Psoas muscle (tissue), 8 donors: ENCODE results near the gene SLC38A1. TPM values are rescaled to one million over a fixed set of nuclear protein-coding genes. Genes with fewer than 3 reads are reported as not detected.

Source experiments
- ATAC-seq, 4 donors: fragments of 200-7000 bp; cut with Tn5 transposase; one replicate each; pipeline ENCODE4 v1.9.1; 2020; ENCODE audit warnings: moderate library complexity in 3 of 4, mild to moderate bottlenecking in 2 of 4
- DNase-seq, 2 donors: peaks; one replicate each; pipeline ENCODE4 v3.0.0-alpha.2; 2020
- H3K27ac ChIP-seq: fragments of 200-600 bp; one replicate; pipeline ENCODE4 v1.8.0; 2022
- H3K27me3 ChIP-seq, 3 donors: fragments of 200-600 bp in 1 of 3; one replicate each; pipeline versions ENCODE4 v1.6.1 to v1.8.0; 2013 to 2022; ENCODE audit warnings: low read length in 2 of 3, mild to moderate bottlenecking in 2 of 3, moderate library complexity in 1 of 3; ENCODE audit not compliant: insufficient read depth in 3 of 3
- H3K36me3 ChIP-seq, 2 donors: fragments of 200-600 bp in 1 of 2; one replicate each; pipeline versions ENCODE4 v1.6.1 to v1.8.0; 2013 to 2022; ENCODE audit warnings: low read depth in 1 of 2, mild to moderate bottlenecking in 1 of 2, moderate library complexity in 1 of 2; ENCODE audit not compliant: insufficient read depth in 1 of 2
- H3K4me1 ChIP-seq: fragments of 200-600 bp; one replicate; pipeline ENCODE4 v1.8.0; 2022
- H3K4me3 ChIP-seq: fragments of 200-600 bp; one replicate; pipeline ENCODE4 v1.8.0; 2022; ENCODE audit warnings: mild to moderate bottlenecking
- H3K9me3 ChIP-seq: fragments of 200-600 bp; one replicate; pipeline ENCODE4 v1.8.0; 2022
- WGBS, 3 donors: extraction: QIAGEN DNeasy Blood & Tissue Kit; methylation state at CpG; one replicate each; pipeline versions ENCODE4 v1.1.6 to v1.1.7; 2013; 5-methylcytosine and 5-hydroxymethylcytosine counted together
- intact Hi-C, 2 donors: fragments of 100-400 bp; cut with DNase I; formaldehyde crosslinking; loops; one replicate each; pipeline versions ENCODE4 v1.11.0 to v1.14.2; 2022
- polyA plus RNA-seq, 3 donors: library from polyadenylated mRNA; stranded (reverse); fragments of 200-250 nt; gene quantifications; one replicate each; pipeline ENCODE4 v1.2.3, GENCODE V29; 2013
- total RNA-seq, 4 donors: library from RNA; stranded (reverse); fragmentation: NEBNext Ultra II Directional in 2 of 4; extraction: Animal tissue kit (Norgen Biotek cat#: 25700) in 2 of 4; gene quantifications; one replicate each; pipeline versions ENCODE4 v1.2.1 to v1.2.4, GENCODE V29; 2021 to 2023
- TF ChIP-seq, protein P1 (sequence below): fragments of 200-600 bp; IDR thresholded peaks from one replicate; pipeline ENCODE4 v1.8.0; 2022; ENCODE audit warnings: antibody characterized with exemption
- donor health status: healthy with polysubstance abuse.
- donor health status: DM: no; HTN: no; CAD: no; lungs with moderate emphysema.
- donor health status: Bipolar disorder and iron deficiency.
- donor health status: healthy.
- donor health status: DM: yes; HTN: yes; CAD: no.
- donor health status: DM: no; HTN: no; CAD: no.
- donor health status: DM: no; HTN: no; CAD: no.
- donor health status: DM: yes; HTN: yes; CAD: no.

SLC38A1 gene
- total and polyA plus RNA-seq, 7 donors: 17.3 to 338 (median 50.6) TPM

DNA sequence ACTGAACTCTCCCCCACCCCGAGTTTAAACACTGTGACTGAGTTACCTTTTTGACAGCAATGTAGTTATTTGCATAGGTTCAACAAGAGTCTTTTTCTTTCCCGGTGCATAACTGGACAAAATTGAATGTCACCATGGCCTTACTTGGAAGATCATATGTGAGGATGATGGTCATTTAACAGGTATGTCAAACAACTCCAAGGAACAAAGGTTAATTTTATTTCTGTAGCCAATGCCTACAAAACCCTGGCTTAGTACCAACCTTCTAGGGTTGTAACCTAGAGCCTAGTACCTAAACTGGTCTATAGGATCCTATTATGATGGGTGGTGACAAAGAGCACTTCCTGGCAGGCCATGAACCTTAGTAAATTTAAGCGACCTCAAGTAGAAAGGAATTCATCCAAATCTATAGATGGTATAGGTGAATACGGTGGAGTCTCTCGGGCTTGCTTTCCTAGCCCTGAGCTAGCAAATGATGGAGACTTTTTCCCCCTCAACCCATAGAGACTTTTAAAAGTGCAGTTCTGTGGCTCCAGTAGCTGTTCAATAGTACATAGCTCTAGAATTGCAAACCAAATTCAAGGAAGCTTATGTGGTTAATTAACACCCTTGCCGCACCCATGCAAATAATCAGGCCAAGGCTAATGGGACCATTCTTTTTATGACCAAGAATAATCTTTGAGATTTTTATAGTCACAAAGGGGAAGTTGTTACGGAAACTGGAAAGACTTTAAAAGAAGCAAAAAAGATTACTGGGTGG lies 89.0 kb downstream of the SLC38A1 start:
- DNase-seq (no peak), ATAC-seq (no peak)
- WGBS, 3 donors: 87 to 92% (median 90%) methylated on average over 7 of the region's 7 CpGs
- TF ChIP-seq, protein P1, sequence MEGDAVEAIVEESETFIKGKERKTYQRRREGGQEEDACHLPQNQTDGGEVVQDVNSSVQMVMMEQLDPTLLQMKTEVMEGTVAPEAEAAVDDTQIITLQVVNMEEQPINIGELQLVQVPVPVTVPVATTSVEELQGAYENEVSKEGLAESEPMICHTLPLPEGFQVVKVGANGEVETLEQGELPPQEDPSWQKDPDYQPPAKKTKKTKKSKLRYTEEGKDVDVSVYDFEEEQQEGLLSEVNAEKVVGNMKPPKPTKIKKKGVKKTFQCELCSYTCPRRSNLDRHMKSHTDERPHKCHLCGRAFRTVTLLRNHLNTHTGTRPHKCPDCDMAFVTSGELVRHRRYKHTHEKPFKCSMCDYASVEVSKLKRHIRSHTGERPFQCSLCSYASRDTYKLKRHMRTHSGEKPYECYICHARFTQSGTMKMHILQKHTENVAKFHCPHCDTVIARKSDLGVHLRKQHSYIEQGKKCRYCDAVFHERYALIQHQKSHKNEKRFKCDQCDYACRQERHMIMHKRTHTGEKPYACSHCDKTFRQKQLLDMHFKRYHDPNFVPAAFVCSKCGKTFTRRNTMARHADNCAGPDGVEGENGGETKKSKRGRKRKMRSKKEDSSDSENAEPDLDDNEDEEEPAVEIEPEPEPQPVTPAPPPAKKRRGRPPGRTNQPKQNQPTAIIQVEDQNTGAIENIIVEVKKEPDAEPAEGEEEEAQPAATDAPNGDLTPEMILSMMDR: no peak
- H3K9me3 ChIP-seq: no peaks in the 10 kb centered on the region
- no peaks in the 10 kb centered on the region for H3K27me3 ChIP-seq
- no peak overlapping the region for H3K4me3 ChIP-seq
- H3K4me1 ChIP-seq: no peaks in the 10 kb centered on the region
- intact Hi-C loops: no loop called here
- no peaks in the 10 kb centered on the region for H3K36me3 ChIP-seq
- H3K27ac ChIP-seq: no peak overlapping the region

DNA sequence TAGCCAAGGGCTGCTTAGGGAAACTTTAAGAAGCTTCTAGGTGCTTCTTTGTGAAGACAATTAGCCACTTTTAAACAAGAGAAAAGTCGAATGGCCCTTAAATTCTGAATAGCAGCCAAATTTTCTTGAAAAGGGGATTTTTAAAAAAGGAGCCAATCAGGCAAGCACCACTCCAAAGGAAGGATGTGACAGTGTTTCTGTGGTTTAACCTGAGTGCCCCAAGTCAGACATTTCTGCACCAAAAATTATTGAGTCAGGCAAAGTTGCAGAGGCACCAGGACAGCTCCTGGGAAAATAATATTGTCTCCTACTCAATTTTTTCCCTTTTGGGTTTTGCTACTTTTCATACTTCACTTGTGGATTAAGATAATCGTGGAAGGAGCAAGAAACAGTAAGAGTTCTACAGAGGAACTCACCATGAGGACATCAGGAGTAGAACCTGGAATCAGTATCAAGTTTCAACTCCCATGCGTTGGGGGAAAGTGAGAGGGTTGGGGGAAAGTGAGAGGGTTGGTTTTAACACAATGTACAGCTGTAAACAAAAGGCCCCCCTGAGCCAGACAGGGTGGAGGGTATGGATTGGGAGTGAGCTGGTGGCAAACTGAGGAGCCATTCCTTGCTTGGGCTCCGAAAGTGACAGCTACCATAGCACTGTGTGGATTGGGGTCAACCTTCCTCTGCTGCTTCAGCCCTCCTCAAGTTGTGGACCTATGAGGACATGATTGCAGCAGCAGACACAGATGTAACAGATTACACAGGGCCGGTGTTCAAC lies 90.8 kb downstream of the SLC38A1 start:
- Histone ChIP-seq H3K9me3 (no peaks in the 10 kb centered on the region), H3K4me1 (no peaks in the 10 kb centered on the region), H3K27me3 (no peaks in the 10 kb centered on the region), H3K27ac (no peak overlapping the region), H3K36me3 (no peaks in the 10 kb centered on the region), H3K4me3 (no peak overlapping the region)
- no peak for DNase-seq
- ATAC-seq: no peak
- intact Hi-C loops: no loop called here
- TF ChIP-seq, protein P1: no peak
- 58 to 66% (median 58%) methylated on average over 5 of the region's 5 CpGs for WGBS, 3 donors

DNA sequence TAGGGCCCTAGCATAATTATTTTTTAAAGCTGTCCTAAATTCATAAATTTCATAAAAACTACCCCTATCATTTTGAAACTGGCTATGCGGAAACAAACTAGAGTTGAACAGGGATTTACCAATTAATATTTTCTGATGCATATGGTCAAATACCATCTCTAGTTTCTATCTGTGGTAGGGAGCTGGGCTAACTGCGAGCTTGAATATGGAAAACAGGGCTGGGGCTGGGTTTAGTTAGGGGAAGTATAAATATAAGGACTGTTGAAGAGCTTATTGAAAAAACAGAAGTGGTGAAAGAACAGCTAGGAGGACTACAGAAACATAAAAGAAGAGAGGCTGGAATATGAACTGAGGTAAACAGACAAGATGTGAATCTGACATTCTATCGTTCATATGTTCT lies 91.8 kb downstream of the SLC38A1 start:
- no peak overlapping the region for H3K4me3 ChIP-seq
- DNase-seq: no peak
- no peaks in the 10 kb centered on the region for H3K9me3 ChIP-seq
- WGBS, 3 donors: 89 to 92% (median 92%) methylated on average over 3 of the region's 3 CpGs
- intact Hi-C loops: no loop called here
- no peaks in the 10 kb centered on the region for H3K27me3 ChIP-seq
- no peak overlapping the region for H3K27ac ChIP-seq
- H3K4me1 ChIP-seq: no peaks in the 10 kb centered on the region
- H3K36me3 ChIP-seq: no peaks in the 10 kb centered on the region
- TF ChIP-seq, protein P1: no peak
- no peak for ATAC-seq

DNA sequence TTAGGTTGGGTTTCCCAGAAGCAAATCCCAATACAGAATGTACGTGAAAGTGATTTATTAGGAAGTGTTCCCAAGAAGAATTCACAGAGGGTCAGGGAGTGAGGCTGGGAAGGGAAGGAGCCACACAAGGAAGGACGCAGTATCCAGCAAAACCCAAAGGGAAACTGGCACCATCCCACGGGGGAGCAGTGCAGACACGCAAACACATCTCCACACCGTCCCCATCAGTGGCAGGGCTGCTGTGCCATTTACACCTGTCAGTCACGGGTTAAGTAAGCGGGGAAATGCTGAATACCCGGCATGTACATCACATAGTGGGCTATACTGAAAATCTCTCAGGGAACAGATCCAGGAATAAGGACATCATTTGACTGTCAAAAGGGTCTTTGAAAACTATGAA lies 93.9 kb downstream of the SLC38A1 start:
- Histone ChIP-seq H3K27me3 (no peaks in the 10 kb centered on the region), H3K4me1 (no peaks in the 10 kb centered on the region), H3K4me3 (no peak overlapping the region), H3K27ac (no peak overlapping the region), H3K36me3 (no peaks in the 10 kb centered on the region), H3K9me3 (no peaks in the 10 kb centered on the region)
- TF ChIP-seq, protein P1: no peak
- WGBS, 3 donors: 58 to 67% (median 60%) methylated on average over 8 of the region's 8 CpGs
- DNase-seq (no peak), ATAC-seq (no peak)
- intact Hi-C loops: no loop called here
